Keratinocyte (primary cell): Measurements from ENCODE around the gene RUFY2. TPM values are rescaled to one million over a fixed set of nuclear protein-coding genes. Genes with fewer than 3 reads are reported as not detected.

ENCODE experiments used
- DNase-seq: peaks from one replicate; pipeline ENCODE4 v3.0.0-alpha.2; 2011; ENCODE audit warnings: low read depth, missing footprints, low spot score
- FAIRE-seq: peaks from 2 replicates; lab custom pipeline; 2011; peaks lifted over from hg19 to GRCh38; lab: Jason Lieb, UNC
- H2AFZ ChIP-seq: 2 replicates; pipeline ENCODE4 v1.6.0; 2012; ENCODE audit warnings: low read length, control low read depth, inconsistent platforms; ENCODE audit not compliant: control insufficient read depth
- H3K27ac ChIP-seq: 2 replicates; pipeline ENCODE4 v1.5.1; 2011; ENCODE audit warnings: low read length; ENCODE audit not compliant: control insufficient read depth, insufficient read depth
- H3K27me3 ChIP-seq: 3 replicates; pipeline ENCODE4 v1.6.0; 2011; ENCODE audit warnings: low read length; ENCODE audit not compliant: control insufficient read depth, insufficient read depth; ENCODE audit errors: extremely low read depth
- H3K36me3 ChIP-seq, 2 experiments: 2 replicates in 1 of 2; 3 replicates in 1 of 2; pipeline ENCODE4 v1.5.1; 2011; ENCODE audit warnings: low read length in 2 of 2, mild to moderate bottlenecking in 1 of 2; ENCODE audit not compliant: control insufficient read depth in 2 of 2, insufficient read depth in 2 of 2; ENCODE audit errors: extremely low read depth in 1 of 2
- H3K4me1 ChIP-seq: 3 replicates; pipeline ENCODE4 v1.5.1; 2011; ENCODE audit warnings: low read length; ENCODE audit not compliant: control insufficient read depth, insufficient read depth; ENCODE audit errors: extremely low read depth
- H3K4me2 ChIP-seq: 3 replicates; pipeline ENCODE4 v1.6.0; 2011; ENCODE audit warnings: low read depth, low read length; ENCODE audit not compliant: control insufficient read depth, insufficient read depth; ENCODE audit errors: extremely low read depth
- H3K4me3 ChIP-seq, 3 experiments: fragments of 200-600 bp in 1 of 3; sonication (generic) in 1 of 3; 2 replicates in 2 of 3; 3 replicates in 1 of 3; pipeline ENCODE4 v1.5.1; 2011 to 2016; ENCODE audit warnings: low read length in 3 of 3, mild to moderate bottlenecking in 3 of 3, control low read depth in 2 of 3, inconsistent platforms in 1 of 3, low read depth in 1 of 3, mixed read lengths in 1 of 3, mixed run types in 1 of 3, moderate library complexity in 1 of 3; ENCODE audit not compliant: control insufficient read depth in 2 of 3, insufficient read depth in 2 of 3; ENCODE audit errors: extremely low read depth in 1 of 3
- H3K79me2 ChIP-seq: 2 replicates; pipeline ENCODE4 v1.6.0; 2012; ENCODE audit warnings: low read length; ENCODE audit not compliant: control insufficient read depth, insufficient read depth
- H3K9ac ChIP-seq: 3 replicates; pipeline ENCODE4 v1.6.0; 2011; ENCODE audit warnings: low read length; ENCODE audit not compliant: control insufficient read depth, insufficient read depth; ENCODE audit errors: extremely low read depth
- H3K9me1 ChIP-seq: 3 replicates; pipeline ENCODE4 v1.6.0; 2011; ENCODE audit warnings: low read length; ENCODE audit not compliant: control insufficient read depth, insufficient read depth; ENCODE audit errors: extremely low read depth
- H3K9me3 ChIP-seq: 2 replicates; pipeline ENCODE4 v1.5.1; 2012; ENCODE audit warnings: low read depth, low read length; ENCODE audit not compliant: control insufficient read depth
- H4K20me1 ChIP-seq: 3 replicates; pipeline ENCODE4 v1.6.0; 2011; ENCODE audit warnings: low read length; ENCODE audit not compliant: control insufficient read depth, insufficient read depth; ENCODE audit errors: extremely low read depth
- CTCF ChIP-seq, 3 experiments: IDR thresholded peaks in 1 of 3; conservative IDR thresholded peaks in 1 of 3; optimal IDR thresholded peaks in 1 of 3; 2 replicates in 2 of 3; 3 replicates in 1 of 3; pipeline versions ENCODE3 to v1.5.1; 2011; ENCODE audit warnings: low read length in 3 of 3, mild to moderate bottlenecking in 3 of 3, moderate library complexity in 2 of 3, control low read depth in 1 of 3, inconsistent platforms in 1 of 3; ENCODE audit not compliant: insufficient read depth in 2 of 3; ENCODE audit errors: extremely low read depth in 1 of 3
- EZH2 ChIP-seq: IDR thresholded peaks from one replicate; pipeline ENCODE4 v1.6.1; 2012; ENCODE audit warnings: inconsistent platforms, mild to moderate bottlenecking, low read length, moderate library complexity
- dilution Hi-C: fragments of 300-500 bp; cut with MboI; formaldehyde crosslinking; loops from one replicate; pipeline ENCODE4 v1.7.0; 2020; ENCODE audit warnings: low sequenced_read_pairs; ENCODE audit not compliant: extremely low pct_ligation_motif_present
- polyA plus RNA-seq, 5 experiments: library from polyadenylated mRNA; depleted of rRNA in 3 of 5; stranded (reverse) in 3 of 5; stranded (forward) in 1 of 5; unstranded in 1 of 5; fragments of >200 nt; gene quantifications; 1 replicate in 1 of 5; 2 replicates in 3 of 5; 3 replicates in 1 of 5; pipeline versions ENCODE4 v1.2.1 to v1.2.3, GENCODE V29; 2011 to 2012; ENCODE audit warnings: missing spikeins in 2 of 5, low read depth in 1 of 5, low replicate concordance in 1 of 5

Gene RUFY2
- polyA plus RNA-seq, 1 donor (not counting 4 experiments of a cell fraction or from before 2014, with no cell fraction given): 15.6 TPM

GRCh38 chr10:68342909-68343516 lies 64.1 kb downstream of the RUFY2 start:
- Histone ChIP-seq H3K27ac (no peak overlapping the region), H3K9ac (no peak overlapping the region), H3K4me3 (no peak overlapping the region), H3K79me2 (peaks cover 32% of the 10 kb centered on the region), H3K4me2 (no peak overlapping the region), H3K4me1 (no peaks in the 10 kb centered on the region), H3K27me3 (no peaks in the 10 kb centered on the region), H3K36me3 (peaks cover 18 to 34% of the 10 kb centered on the region in 2 experiments), H3K9me3 (no peaks in the 10 kb centered on the region), H2AFZ (no peak overlapping the region), H4K20me1 (peaks cover 17% of the 10 kb centered on the region), H3K9me1 (peaks cover 2% of the 10 kb centered on the region)
- no peak for DNase-seq
- no peak for TF ChIP-seq EZH2
- TF ChIP-seq CTCF (optimal IDR thresholded peaks at IDR 0.05 in 1 of 3, IDR thresholded peaks at IDR 0.05 in 1 of 3, conservative IDR thresholded peaks at IDR 0.05 in 1 of 3; ENCODE audit: extremely low read depth in 1 of 3, insufficient read depth in 2 of 3, low read length in 3 of 3): no peak
- no peak for FAIRE-seq
- dilution Hi-C loops: no loop called here

- H3K4me3 ChIP-seq: no peak overlapping the region
- H3K4me2 ChIP-seq: no peak overlapping the region
- no peak overlapping the region for H2AFZ ChIP-seq
- no peaks in the 10 kb centered on the region for H3K9me3 ChIP-seq
- no peak for DNase-seq
- peaks cover 16% of the 10 kb centered on the region for H3K4me1 ChIP-seq
- no peak for FAIRE-seq
- H3K9ac ChIP-seq: no peak overlapping the region
- dilution Hi-C loops: no loop called here
- peaks cover 36% of the 10 kb centered on the region for H4K20me1 ChIP-seq
- TF ChIP-seq EZH2: no peak
- TF ChIP-seq CTCF (optimal IDR thresholded peaks at IDR 0.05 in 1 of 3, IDR thresholded peaks at IDR 0.05 in 1 of 3, conservative IDR thresholded peaks at IDR 0.05 in 1 of 3; ENCODE audit: extremely low read depth in 1 of 3, insufficient read depth in 2 of 3, low read length in 3 of 3): no peak
- H3K27me3 ChIP-seq: no peaks in the 10 kb centered on the region
- no peak overlapping the region for H3K27ac ChIP-seq
- H3K36me3 ChIP-seq: peaks cover 15 to 55% of the 10 kb centered on the region in 2 experiments
- peaks cover 5% of the 10 kb centered on the region for H3K9me1 ChIP-seq
- peaks cover 57% of the 10 kb centered on the region for H3K79me2 ChIP-seq
Observed at GRCh38 chr10:68340358-68341080, 66.6 kb downstream of the RUFY2 start.
